H9 (cell line): ENCODE data around the gene PPM1H. TPM values are rescaled to one million over a fixed set of nuclear protein-coding genes. Genes with fewer than 3 reads are reported as not detected.

Experiments
- DNase-seq: peaks from one replicate; pipeline ENCODE4 v3.0.0-alpha.2; 2017
- H2AFZ ChIP-seq: one replicate; pipeline ENCODE4 v1.6.1; 2013; ENCODE audit warnings: mild to moderate bottlenecking, low read length, control low read depth, moderate library complexity
- H2AK5ac ChIP-seq: 2 replicates; pipeline ENCODE4 v1.6.1; 2013; ENCODE audit warnings: low read length, control low read depth, mixed read lengths; ENCODE audit not compliant: insufficient read length
- H2BK120ac ChIP-seq: one replicate; pipeline ENCODE4 v1.6.1; 2013; ENCODE audit warnings: low read depth, mild to moderate bottlenecking, low read length, control low read depth, inconsistent platforms; ENCODE audit not compliant: poor library complexity, severe bottlenecking
- H2BK12ac ChIP-seq: 2 replicates; pipeline ENCODE4 v1.6.1; 2013; ENCODE audit warnings: low read length, control low read depth, mixed read lengths, low read depth; ENCODE audit not compliant: insufficient read length
- H2BK15ac ChIP-seq: 2 replicates; pipeline ENCODE4 v1.6.1; 2013; ENCODE audit warnings: low read depth, low read length, control low read depth
- H2BK20ac ChIP-seq: one replicate; pipeline ENCODE4 v1.6.1; 2013; ENCODE audit warnings: low read depth, mild to moderate bottlenecking, low read length, control low read depth, inconsistent platforms; ENCODE audit not compliant: poor library complexity, severe bottlenecking
- H2BK5ac ChIP-seq: 2 replicates; pipeline ENCODE4 v1.6.1; 2013; ENCODE audit warnings: low read length, control low read depth, mixed read lengths; ENCODE audit not compliant: insufficient read length
- H3K14ac ChIP-seq: 2 replicates; pipeline ENCODE4 v1.6.1; 2013; ENCODE audit warnings: low read length, control low read depth; ENCODE audit not compliant: insufficient read depth
- H3K18ac ChIP-seq: 2 replicates; pipeline ENCODE4 v1.6.1; 2013; ENCODE audit warnings: low read depth, mild to moderate bottlenecking, mixed read lengths, low read length, control low read depth; ENCODE audit not compliant: insufficient read length
- H3K23ac ChIP-seq: 2 replicates; pipeline ENCODE4 v1.6.1; 2013; ENCODE audit warnings: low read length, control low read depth, mixed read lengths, low read depth; ENCODE audit not compliant: insufficient read length
- H3K23me2 ChIP-seq: 2 replicates; pipeline ENCODE4 v1.6.1; 2013; ENCODE audit warnings: low read depth, mild to moderate bottlenecking, mixed read lengths, low read length, control low read depth; ENCODE audit not compliant: insufficient read length, poor library complexity, severe bottlenecking
- H3K27ac ChIP-seq: 2 replicates; pipeline ENCODE4 v1.5.1; 2013; ENCODE audit warnings: low read length, control low read depth, mixed read lengths, low read depth; ENCODE audit not compliant: insufficient read length
- H3K27me3 ChIP-seq: 2 replicates; pipeline ENCODE4 v1.6.1; 2013; ENCODE audit warnings: low read length, control low read depth, inconsistent platforms; ENCODE audit not compliant: insufficient read depth
- H3K4ac ChIP-seq: 2 replicates; pipeline ENCODE4 v1.6.1; 2013; ENCODE audit warnings: low read depth, mild to moderate bottlenecking, control low read depth, inconsistent platforms, low read length, moderate library complexity
- H3K4me1 ChIP-seq: 2 replicates; pipeline ENCODE4 v1.6.1; 2013; ENCODE audit warnings: low read length, control low read depth, inconsistent platforms; ENCODE audit not compliant: insufficient read depth
- H3K4me2 ChIP-seq: 2 replicates; pipeline ENCODE4 v1.6.1; 2013; ENCODE audit warnings: low read length, control low read depth, mixed read lengths; ENCODE audit not compliant: insufficient read length, insufficient read depth
- H3K56ac ChIP-seq: 2 replicates; pipeline ENCODE4 v1.6.1; 2013; ENCODE audit warnings: low read depth, mild to moderate bottlenecking, mixed read lengths, low read length, control low read depth; ENCODE audit not compliant: insufficient read length
- H3K79me1 ChIP-seq: 2 replicates; pipeline ENCODE4 v1.6.1; 2013; ENCODE audit warnings: low read depth, mild to moderate bottlenecking, moderate library complexity, low read length, control low read depth, inconsistent platforms; ENCODE audit not compliant: insufficient read depth, poor library complexity, severe bottlenecking
- H3K79me2 ChIP-seq: 2 replicates; pipeline ENCODE4 v1.6.1; 2013; ENCODE audit warnings: low read length, control low read depth, inconsistent platforms; ENCODE audit not compliant: insufficient read depth
- H3K9ac ChIP-seq: 2 replicates; pipeline ENCODE4 v1.6.1; 2013; ENCODE audit warnings: low read length, control low read depth, mixed read lengths; ENCODE audit not compliant: insufficient read length; ENCODE audit errors: extremely low read depth
- H3K9me3 ChIP-seq: one replicate; pipeline ENCODE4 v1.6.1; 2013; ENCODE audit warnings: low read depth, low read length, inconsistent platforms; ENCODE audit not compliant: control insufficient read depth
- H3T11ph ChIP-seq: one replicate; pipeline ENCODE4 v1.6.1; 2013; ENCODE audit warnings: mild to moderate bottlenecking, low read length, control low read depth, inconsistent platforms
- H4K20me1 ChIP-seq: one replicate; pipeline ENCODE4 v1.6.1; 2013; ENCODE audit not compliant: control insufficient read depth, insufficient read length, insufficient read depth
- H4K5ac ChIP-seq: 2 replicates; pipeline ENCODE4 v1.6.1; 2013; ENCODE audit warnings: low read depth, mild to moderate bottlenecking, mixed read lengths, low read length, control low read depth; ENCODE audit not compliant: insufficient read length
- H4K8ac ChIP-seq: replicated peaks from 2 replicates; pipeline ENCODE4 v1.6.1; 2013; ENCODE audit warnings: low read length, control low read depth, mixed read lengths, low read depth; ENCODE audit not compliant: insufficient read length
- H4K91ac ChIP-seq: 2 replicates; pipeline ENCODE4 v1.6.1; 2013; ENCODE audit warnings: low read depth, mild to moderate bottlenecking, moderate library complexity, mixed read lengths, low read length, control low read depth; ENCODE audit not compliant: insufficient read length
- H3K27ac Mint-ChIP-seq, 3 experiments: 2 replicates in 2 of 3; 3 replicates in 1 of 3; pipeline ENCODE4 v1.8.0; 2020 to 2021; ENCODE audit warnings: mixed read lengths in 3 of 3, mild to moderate bottlenecking in 1 of 3, moderate library complexity in 1 of 3
- H3K27me3 Mint-ChIP-seq: 2 replicates; pipeline ENCODE4 v1.8.0; 2021; ENCODE audit warnings: low read depth, mild to moderate bottlenecking, moderate library complexity, mixed read lengths
- H3K36me3 Mint-ChIP-seq, 3 experiments: 2 replicates in 2 of 3; 3 replicates in 1 of 3; pipeline ENCODE4 v1.8.0; 2020 to 2021; ENCODE audit warnings: low read depth in 3 of 3, mixed read lengths in 3 of 3; ENCODE audit not compliant: insufficient read depth in 1 of 3
- H3K4me1 Mint-ChIP-seq, 2 experiments: 2 replicates each; pipeline ENCODE4 v1.8.0; 2020; ENCODE audit warnings: mixed read lengths in 2 of 2
- H3K4me3 Mint-ChIP-seq, 2 experiments: 2 replicates in 1 of 2; 3 replicates in 1 of 2; pipeline ENCODE4 v1.8.0; 2020 to 2021; ENCODE audit warnings: mild to moderate bottlenecking in 2 of 2, mixed read lengths in 2 of 2, moderate library complexity in 1 of 2
- H3K9me3 Mint-ChIP-seq, 2 experiments: 2 replicates in 1 of 2; 3 replicates in 1 of 2; pipeline ENCODE4 v1.8.0; 2020; ENCODE audit warnings: mild to moderate bottlenecking in 2 of 2, mixed read lengths in 2 of 2, moderate library complexity in 1 of 2
- WGBS: extraction: QIAGEN DNeasy Blood & Tissue Kit; methylation state at CpG from one replicate; pipeline ENCODE4 v1.1.7; 2013; ENCODE audit warnings: missing lambda C conversion rate, low lambda C conversion rate, mixed read lengths; ENCODE audit not compliant: insufficient read length; ENCODE audit errors: extremely low coverage; 5-methylcytosine and 5-hydroxymethylcytosine counted together
- total RNA-seq: library from RNA; stranded (reverse); gene quantifications from 2 replicates; pipeline ENCODE4 v1.2.1, GENCODE V29; 2021
- TF ChIP-seq, protein P1 (sequence below): fragments of 200-600 bp; sonication (generic); conservative IDR thresholded peaks from 3 replicates; pipeline ENCODE4 v1.8.0; 2021; ENCODE audit warnings: antibody characterized with exemption, mild to moderate bottlenecking

Gene PPM1H
- total RNA-seq, 1 experiment from 2014 or later = 22.1 TPM

- no peak for DNase-seq
- Histone ChIP-seq H3K18ac (no peak overlapping the region), H3K56ac (no peak overlapping the region), H3K4ac (no peak overlapping the region), H3K14ac (no peak overlapping the region), H2BK12ac (no peak overlapping the region), H4K91ac (no peak overlapping the region), H3K23ac (no peak overlapping the region), H2BK120ac (no peak overlapping the region), H2BK15ac (no peak overlapping the region), H4K20me1 (no peaks in the 10 kb centered on the region), H3T11ph (no peak overlapping the region), H3K27me3 (no peaks in the 10 kb centered on the region), H2BK5ac (no peak overlapping the region), H3K27ac (no peak overlapping the region), H2AK5ac (no peak overlapping the region), H3K79me2 (no peaks in the 10 kb centered on the region), H2BK20ac (no peak overlapping the region), H4K5ac (no peak overlapping the region), H3K9ac (no peak overlapping the region), H3K9me3 (no peaks in the 10 kb centered on the region), H3K4me2 (no peak overlapping the region), H3K23me2 (no peaks in the 10 kb centered on the region), H3K79me1 (no peaks in the 10 kb centered on the region), H3K4me1 (peaks cover 6% of the 10 kb centered on the region), H4K8ac (no peak overlapping the region), H2AFZ (no peak overlapping the region)
- Mint-ChIP-seq H3K27me3 (no peaks in the 10 kb centered on the region), H3K4me1 (peaks cover 13% of the 10 kb centered on the region in 2 experiments), H3K4me3 (no peak overlapping the region), H3K9me3 (no peaks in the 10 kb centered on the region), H3K36me3 (peaks cover 10 to 12% (median 11%) of the 10 kb centered on the region in 3 experiments), H3K27ac (no peak overlapping the region)
- WGBS = no CpG with 5 or more reads among the region's 1 CpG
- TF ChIP-seq, protein P1, sequence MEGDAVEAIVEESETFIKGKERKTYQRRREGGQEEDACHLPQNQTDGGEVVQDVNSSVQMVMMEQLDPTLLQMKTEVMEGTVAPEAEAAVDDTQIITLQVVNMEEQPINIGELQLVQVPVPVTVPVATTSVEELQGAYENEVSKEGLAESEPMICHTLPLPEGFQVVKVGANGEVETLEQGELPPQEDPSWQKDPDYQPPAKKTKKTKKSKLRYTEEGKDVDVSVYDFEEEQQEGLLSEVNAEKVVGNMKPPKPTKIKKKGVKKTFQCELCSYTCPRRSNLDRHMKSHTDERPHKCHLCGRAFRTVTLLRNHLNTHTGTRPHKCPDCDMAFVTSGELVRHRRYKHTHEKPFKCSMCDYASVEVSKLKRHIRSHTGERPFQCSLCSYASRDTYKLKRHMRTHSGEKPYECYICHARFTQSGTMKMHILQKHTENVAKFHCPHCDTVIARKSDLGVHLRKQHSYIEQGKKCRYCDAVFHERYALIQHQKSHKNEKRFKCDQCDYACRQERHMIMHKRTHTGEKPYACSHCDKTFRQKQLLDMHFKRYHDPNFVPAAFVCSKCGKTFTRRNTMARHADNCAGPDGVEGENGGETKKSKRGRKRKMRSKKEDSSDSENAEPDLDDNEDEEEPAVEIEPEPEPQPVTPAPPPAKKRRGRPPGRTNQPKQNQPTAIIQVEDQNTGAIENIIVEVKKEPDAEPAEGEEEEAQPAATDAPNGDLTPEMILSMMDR = no peak
Observed at GRCh38 chr12:62697893-62698292, 237.1 kb downstream of the PPM1H start.
